SK-N-MC (cell line): ENCODE data around the gene AKR1E2.

ENCODE experiments used
- EZH2 ChIP-seq: fragments of 200-600 bp; sonication (generic); IDR thresholded peaks from one replicate; pipeline ENCODE4 v1.6.1; 2017; ENCODE audit warnings: antibody characterized with exemption
- FOXP2 ChIP-seq: optimal IDR thresholded peaks from 2 replicates; pipeline ENCODE3; 2011; ENCODE audit warnings: mild to moderate bottlenecking, moderate library complexity; ENCODE audit not compliant: insufficient read depth; ENCODE audit errors: extremely low read length, control extremely low read depth
- POLR2AphosphoS5 ChIP-seq: IDR thresholded peaks from 2 replicates; pipeline ENCODE4 v1.6.1; 2012; ENCODE audit warnings: mild to moderate bottlenecking, low read depth, low read length, borderline replicate concordance

DNA sequence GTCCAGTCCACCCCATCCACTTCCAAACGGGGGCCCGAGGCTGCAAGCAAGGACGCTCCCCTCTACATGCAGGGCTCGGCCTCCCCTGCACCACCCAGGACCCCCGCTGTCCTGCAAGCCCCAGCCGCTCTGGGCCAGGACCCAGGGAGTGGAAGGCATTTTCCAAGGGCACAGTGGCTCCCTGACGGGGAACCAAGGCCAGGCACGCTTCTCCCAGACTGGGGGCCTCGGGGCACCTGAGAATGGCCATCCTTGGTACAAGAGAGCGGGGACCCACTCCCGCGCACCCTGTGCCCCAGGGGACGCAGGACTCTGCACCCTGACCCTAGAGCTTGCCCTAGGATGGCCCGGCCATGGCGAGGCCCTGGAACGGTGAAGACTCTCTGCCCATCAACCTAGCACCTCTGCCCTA lies 545 bp upstream of the AKR1E2 start:
- TF ChIP-seq POLR2AphosphoS5 = no peak
- no peak for TF ChIP-seq EZH2
- no peak for TF ChIP-seq FOXP2
